SK-N-SH treated with all-trans-retinoic acid at 6 μM for 48 hours (cell line): ENCODE measurements around the gene HDAC4.

Experiments used
- CSRNP3 ChIP-seq: fragments of 250-450 bp; sonication (Bioruptor Pico); IDR thresholded peaks from 2 replicates; pipeline ENCODE4 v1.5.1; 2021; ENCODE audit warnings: mild to moderate bottlenecking, moderate library complexity
- PPARA ChIP-seq: fragments of 250-450 bp; sonication (Bioruptor Pico); IDR thresholded peaks from 2 replicates; pipeline ENCODE4 v1.5.0; 2020; ENCODE audit warnings: mild to moderate bottlenecking, borderline replicate concordance
- RARB ChIP-seq: fragments of 250-450 bp; sonication (Bioruptor Pico); IDR thresholded peaks from 2 replicates; pipeline ENCODE4 v1.8.0; 2021; ENCODE audit warnings: mild to moderate bottlenecking, moderate library complexity
- ZNF70 ChIP-seq: fragments of 450-650 bp; formaldehyde crosslinking; IDR thresholded peaks from 2 replicates; pipeline ENCODE4 v1.5.0; 2020; ENCODE audit warnings: mild to moderate bottlenecking, moderate library complexity
- TF ChIP-seq, protein P1 (sequence below): fragments of 250-450 bp; sonication (Bioruptor Pico); IDR thresholded peaks from 2 replicates; pipeline ENCODE4 v1.8.0; 2020; ENCODE audit warnings: mild to moderate bottlenecking, moderate library complexity, borderline replicate concordance

DNA sequence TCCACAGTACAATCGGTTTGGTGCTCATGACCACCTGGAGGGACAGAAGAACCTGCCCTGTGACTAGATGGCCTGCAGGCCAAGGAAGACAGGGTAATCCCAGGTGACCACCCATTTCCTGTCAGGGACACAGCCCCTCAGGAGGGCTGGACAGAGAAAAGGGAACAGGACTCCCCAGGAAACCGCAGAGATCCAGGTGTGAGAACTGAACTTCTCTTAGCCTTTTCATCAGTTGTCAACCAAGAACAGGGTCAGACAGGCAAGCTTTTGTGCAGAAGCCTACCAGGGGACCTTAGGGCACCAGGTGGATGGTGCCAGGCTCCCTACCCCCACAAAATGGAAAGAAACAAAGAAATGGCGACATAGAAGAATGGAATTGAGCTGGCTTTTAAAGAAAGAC, 132.3 kb downstream of the HDAC4 start:
- TF ChIP-seq, protein P1, sequence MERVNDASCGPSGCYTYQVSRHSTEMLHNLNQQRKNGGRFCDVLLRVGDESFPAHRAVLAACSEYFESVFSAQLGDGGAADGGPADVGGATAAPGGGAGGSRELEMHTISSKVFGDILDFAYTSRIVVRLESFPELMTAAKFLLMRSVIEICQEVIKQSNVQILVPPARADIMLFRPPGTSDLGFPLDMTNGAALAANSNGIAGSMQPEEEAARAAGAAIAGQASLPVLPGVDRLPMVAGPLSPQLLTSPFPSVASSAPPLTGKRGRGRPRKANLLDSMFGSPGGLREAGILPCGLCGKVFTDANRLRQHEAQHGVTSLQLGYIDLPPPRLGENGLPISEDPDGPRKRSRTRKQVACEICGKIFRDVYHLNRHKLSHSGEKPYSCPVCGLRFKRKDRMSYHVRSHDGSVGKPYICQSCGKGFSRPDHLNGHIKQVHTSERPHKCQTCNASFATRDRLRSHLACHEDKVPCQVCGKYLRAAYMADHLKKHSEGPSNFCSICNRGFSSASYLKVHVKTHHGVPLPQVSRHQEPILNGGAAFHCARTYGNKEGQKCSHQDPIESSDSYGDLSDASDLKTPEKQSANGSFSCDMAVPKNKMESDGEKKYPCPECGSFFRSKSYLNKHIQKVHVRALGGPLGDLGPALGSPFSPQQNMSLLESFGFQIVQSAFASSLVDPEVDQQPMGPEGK (CRISPR knock-in tag), result no peak
- no peak for TF ChIP-seq RARB (CRISPR knock-in tag)
- no peak for TF ChIP-seq CSRNP3
- TF ChIP-seq ZNF70, result no peak
- TF ChIP-seq PPARA (CRISPR knock-in tag), result no peak
